HL-60 (cell line): Measurements from ENCODE around the gene PHKA1.

ENCODE experiments used
- DNase-seq, 2 experiments: peaks; one replicate each; pipeline ENCODE4 v3.0.0-alpha.2; 2010 to 2020; ENCODE audit warnings: low read depth in 1 of 2, low spot score in 1 of 2
- H3K27ac ChIP-seq: fragments of 250-450 bp; sonication (Bioruptor Pico); replicated peaks from 2 replicates; pipeline ENCODE4 v1.5.1; 2020; ENCODE audit warnings: mild to moderate bottlenecking, moderate library complexity
- H3K27me3 ChIP-seq: fragments of 250-450 bp; sonication (Bioruptor Pico); 2 replicates; pipeline ENCODE4 v1.5.1; 2021; ENCODE audit warnings: mild to moderate bottlenecking, moderate library complexity; ENCODE audit not compliant: insufficient read depth, poor library complexity, severe bottlenecking
- H3K4me3 ChIP-seq: replicated peaks from 2 replicates; pipeline ENCODE4 v1.5.1; 2011; ENCODE audit warnings: mild to moderate bottlenecking, control low read depth, low read length; ENCODE audit not compliant: insufficient read depth
- CTCF ChIP-seq: IDR thresholded peaks from one replicate; pipeline ENCODE4 v1.5.1; 2011; ENCODE audit warnings: low read length, control low read depth, inconsistent platforms; ENCODE audit not compliant: insufficient read depth
- GABPA ChIP-seq: IDR thresholded peaks from 2 replicates; pipeline ENCODE4 v1.6.1; 2012; ENCODE audit warnings: low read depth
- POLR2AphosphoS5 ChIP-seq: IDR thresholded peaks from 2 replicates; pipeline ENCODE4 v1.6.1; 2012; ENCODE audit warnings: low read depth
- REST ChIP-seq: IDR thresholded peaks from 2 replicates; pipeline ENCODE4 v1.6.1; 2012; ENCODE audit warnings: low read depth; ENCODE audit not compliant: insufficient replicate concordance
- SPI1 ChIP-seq: IDR thresholded peaks from 2 replicates; pipeline ENCODE4 v1.6.1; 2012; ENCODE audit warnings: low read depth, mild to moderate bottlenecking, borderline replicate concordance

The PHKA1 gene

GRCh38 chrX:72573158-72573511 lies 141.0 kb downstream of the PHKA1 start:
- no peak for TF ChIP-seq POLR2AphosphoS5
- no peak for TF ChIP-seq GABPA
- no peak for TF ChIP-seq SPI1
- DNase-seq: peak in 1 of 2 experiments; percentile 10
- Histone ChIP-seq H3K27ac (peak overlapping the region; percentile 75), H3K27me3 (no peaks in the 10 kb centered on the region), H3K4me3 (peak overlapping the region; percentile 65)

GRCh38 chrX:72572248-72573157 lies 141.6 kb downstream of the PHKA1 start, which contains the start of gene HDAC8:
HDAC8 (minus strand) TSS chrX:72572843; CDS start chrX:72572761, 82 bp downstream.
- H3K27ac ChIP-seq: peak within 1 kb of the TSS; percentile 75
- no peak for TF ChIP-seq CTCF
- peak; percentile 90 for TF ChIP-seq GABPA
- TF ChIP-seq REST: no peak
- TF ChIP-seq SPI1: no peak; the same call in 1 of the 2 replicates
- no peak for TF ChIP-seq POLR2AphosphoS5

GRCh38 chrX:72569786-72570185 lies 144.3 kb downstream of the PHKA1 start:
- H3K27ac ChIP-seq: no peak overlapping the region
- no peak overlapping the region for H3K4me3 ChIP-seq
- TF ChIP-seq SPI1 (no peak), GABPA (no peak), REST (no peak), CTCF (no peak), POLR2AphosphoS5 (no peak)
- no peaks in the 10 kb centered on the region for H3K27me3 ChIP-seq
- no peak for DNase-seq

More at GRCh38 chrX:72572248-72573157, 141.6 kb downstream of the PHKA1 start, which contains the start of gene HDAC8:
- H3K4me3 ChIP-seq: peak within 1 kb of the TSS; percentile 65
- DNase-seq: peak; percentile 60 to 74
- no peaks in the 10 kb centered on the region for H3K27me3 ChIP-seq

- TF ChIP-seq SPI1: no peak
- no peak for TF ChIP-seq CTCF
- TF ChIP-seq GABPA: no peak
- Histone ChIP-seq H3K4me3 (no peak overlapping the region), H3K27ac (no peak overlapping the region), H3K27me3 (no peaks in the 10 kb centered on the region)
- DNase-seq: no peak
Observed at GRCh38 chrX:72568406-72569092, 145.6 kb downstream of the PHKA1 start.
